GM21515 (cell line): ENCODE measurements around the gene DBNL.
A peak's percentile ranks its signal among the peaks of the same experiment; 100 is the strongest.

Source experiments
- ATAC-seq: cut with Tn5 transposase; IDR thresholded peaks from one replicate; pipeline ENCODE4 v1.9.1; 2021; ENCODE audit not compliant: unreplicated experiment

DBNL gene

GRCh38 chr7:44042221-44042620, 2.3 kb upstream of the DBNL start:
- no peak for ATAC-seq

DNA sequence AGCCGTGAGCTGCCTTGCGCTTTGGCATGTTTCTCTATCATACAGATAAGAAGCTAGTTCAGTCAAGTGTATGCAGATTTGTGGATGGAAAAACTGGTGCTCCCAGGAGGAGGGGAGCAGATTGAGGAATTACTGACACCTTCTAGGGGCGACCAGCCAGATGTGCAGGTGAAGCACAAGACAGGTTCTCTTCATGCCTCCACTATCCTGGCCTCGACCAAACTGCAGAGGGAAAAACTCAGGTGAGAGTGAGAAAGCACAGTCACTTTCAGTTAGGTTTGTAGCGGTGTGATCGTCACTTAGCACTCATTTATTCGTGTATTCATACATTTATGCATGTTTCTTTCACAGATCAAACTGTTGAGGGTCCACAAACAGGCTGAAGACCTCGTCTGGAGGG, 600 bp upstream of the DBNL start:
- no peak for ATAC-seq

DNA sequence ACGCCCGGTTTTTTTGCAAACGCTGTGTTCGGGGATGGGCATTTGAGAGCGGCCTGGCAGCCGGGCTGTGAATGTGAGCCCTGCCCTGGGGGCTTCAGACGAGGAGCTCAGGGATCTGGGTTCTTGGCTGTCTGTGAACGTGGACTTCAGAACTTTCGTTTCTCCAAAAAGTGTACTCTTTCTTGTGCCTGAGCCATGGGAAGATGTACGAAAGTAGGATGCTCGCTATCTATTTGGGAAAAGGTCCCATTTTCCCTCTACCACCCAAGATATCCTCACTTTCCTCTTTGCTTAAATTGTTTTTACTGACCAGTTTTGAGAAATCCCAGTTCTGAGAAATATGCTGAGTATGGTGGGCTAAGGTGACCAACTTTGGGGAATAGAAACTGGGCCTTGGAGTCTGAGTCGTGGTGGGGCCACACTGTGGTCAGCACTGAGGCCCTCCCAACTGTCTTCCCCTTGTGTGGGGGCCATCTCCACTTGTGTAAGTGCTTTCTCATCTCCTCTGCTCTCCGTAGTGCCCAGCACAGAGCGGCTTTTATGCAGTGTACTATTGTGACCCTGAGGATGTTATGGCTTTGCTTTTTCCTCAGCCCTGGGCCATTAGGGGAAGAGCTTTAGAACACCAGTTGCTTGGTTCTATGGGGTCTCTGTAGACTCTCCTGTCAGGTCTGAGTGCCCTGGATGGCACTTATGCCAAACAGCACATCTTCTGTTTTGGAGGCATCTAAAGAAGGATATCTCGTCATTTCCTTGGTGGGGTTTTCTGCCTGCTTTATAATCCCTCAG, 918 bp downstream of the DBNL start:
- peak; percentile 15 for ATAC-seq

GRCh38 chr7:44046321-44047061, 2.0 kb downstream of the DBNL start:
- peak; percentile 49 for ATAC-seq

GRCh38 chr7:44048031-44048795, 3.7 kb downstream of the DBNL start:
- no peak for ATAC-seq

DNA sequence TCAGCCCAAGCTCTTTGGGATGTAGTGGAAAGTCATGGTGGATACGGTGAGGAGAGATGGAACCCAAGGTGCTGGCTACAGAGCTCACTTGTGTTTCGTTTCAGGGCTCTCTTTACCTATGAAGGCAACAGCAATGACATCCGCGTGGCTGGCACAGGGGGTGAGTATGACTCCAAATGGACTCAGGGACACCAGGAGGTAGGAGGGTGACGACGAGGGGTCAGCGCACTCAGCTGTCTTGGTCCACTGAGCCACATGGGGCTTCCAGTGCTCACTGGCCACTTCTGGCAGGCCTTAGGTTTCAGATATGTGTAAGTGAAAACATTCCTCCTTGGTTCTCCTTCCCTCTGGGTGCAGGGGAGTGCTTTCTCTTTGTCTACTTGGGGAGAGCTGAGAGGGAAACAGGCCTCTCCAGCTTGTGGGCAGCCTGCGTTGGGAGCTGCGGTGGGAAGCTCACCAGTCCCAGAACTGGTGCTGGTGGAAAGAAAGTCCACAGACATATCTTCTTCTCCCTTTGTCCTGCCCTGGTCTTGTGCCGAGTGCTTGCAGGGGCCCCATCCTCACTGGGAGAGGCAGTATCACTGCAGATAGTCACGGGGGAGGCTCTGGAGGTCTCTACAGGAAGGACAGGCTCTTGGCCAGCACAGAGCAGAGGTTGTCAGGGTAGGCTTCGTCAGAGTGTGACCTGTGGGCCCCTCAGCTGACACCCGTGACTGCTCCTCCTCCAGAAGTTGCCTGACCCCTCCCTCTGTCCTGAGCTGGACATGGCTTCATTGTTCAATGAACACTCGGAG, 5.8 kb downstream of the DBNL start:
- no peak for ATAC-seq

DNA sequence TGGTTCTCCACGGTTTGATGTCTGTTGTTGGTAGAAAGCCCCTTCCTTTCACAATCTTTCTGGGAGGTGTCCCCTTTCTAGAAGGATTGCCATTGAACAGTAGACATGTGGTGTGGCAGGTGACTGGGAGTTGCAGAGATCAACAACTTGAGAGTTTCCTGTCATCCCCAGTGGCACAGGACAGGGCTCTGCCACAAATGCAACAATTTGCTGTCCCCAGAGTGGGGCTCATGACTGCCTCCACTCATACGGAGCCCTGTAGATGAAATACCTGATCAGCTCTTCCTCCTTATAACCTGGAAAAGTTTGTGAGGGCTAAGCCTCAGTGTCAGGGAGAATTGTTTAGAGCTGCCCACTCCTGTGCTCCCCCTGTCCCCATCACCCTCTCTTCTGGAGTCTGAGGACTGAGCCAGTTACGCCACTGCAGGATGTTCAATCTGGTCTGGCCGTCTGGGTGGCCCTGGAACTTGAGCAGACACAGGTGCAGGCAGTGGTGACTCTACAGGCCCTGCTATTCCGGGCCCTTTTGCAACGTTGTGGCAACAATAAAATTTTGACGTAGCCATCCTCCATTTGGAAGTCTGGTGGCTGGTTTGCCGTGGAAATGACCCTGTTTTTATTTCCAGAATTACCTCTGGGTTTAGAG, 6.5 kb downstream of the DBNL start:
- no peak for ATAC-seq

GRCh38 chr7:44051611-44052220, 7.2 kb downstream of the DBNL start:
- no peak for ATAC-seq

- no peak for ATAC-seq
These were observed 8.4 kb downstream of the DBNL start for GRCh38 chr7:44052771-44053365.

GRCh38 chr7:44056681-44057080, 12.2 kb downstream of the DBNL start:
- no peak for ATAC-seq

DNA sequence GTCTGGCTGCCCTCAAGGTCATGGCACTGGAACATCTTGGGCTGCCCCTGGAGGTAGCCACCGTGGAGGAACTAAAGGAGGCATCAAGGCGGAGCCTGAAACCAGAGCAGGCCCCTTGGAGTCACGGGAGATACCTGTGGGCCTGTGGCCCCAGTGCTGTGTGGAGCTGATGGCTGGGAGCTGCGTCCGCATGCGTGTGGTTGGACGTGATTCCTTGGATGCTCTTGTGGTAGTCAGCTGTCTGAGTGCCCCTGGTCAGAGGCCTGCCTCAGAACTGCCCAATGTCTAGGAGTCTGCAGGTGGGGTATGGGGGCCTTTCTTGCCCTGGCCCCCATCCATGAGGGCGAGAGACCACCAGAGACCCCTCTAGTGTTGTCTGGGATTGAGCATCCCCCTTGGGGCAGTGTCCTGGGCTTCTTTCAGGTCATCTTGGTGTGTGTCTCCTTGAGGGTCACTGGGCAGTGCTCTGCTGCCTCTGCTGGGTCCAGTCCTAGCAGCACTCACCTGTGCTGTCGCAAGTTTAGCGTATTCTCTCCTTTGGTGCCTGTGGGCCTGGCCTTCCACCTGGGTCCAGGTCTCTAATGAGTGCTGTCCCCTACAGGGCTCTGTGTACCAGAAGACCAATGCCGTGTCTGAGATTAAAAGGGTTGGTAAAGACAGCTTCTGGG, 12.8 kb downstream of the DBNL start:
- ATAC-seq = no peak

- no peak for ATAC-seq
These were observed 13.6 kb downstream of the DBNL start for GRCh38 chr7:44057849-44058758.

DNA sequence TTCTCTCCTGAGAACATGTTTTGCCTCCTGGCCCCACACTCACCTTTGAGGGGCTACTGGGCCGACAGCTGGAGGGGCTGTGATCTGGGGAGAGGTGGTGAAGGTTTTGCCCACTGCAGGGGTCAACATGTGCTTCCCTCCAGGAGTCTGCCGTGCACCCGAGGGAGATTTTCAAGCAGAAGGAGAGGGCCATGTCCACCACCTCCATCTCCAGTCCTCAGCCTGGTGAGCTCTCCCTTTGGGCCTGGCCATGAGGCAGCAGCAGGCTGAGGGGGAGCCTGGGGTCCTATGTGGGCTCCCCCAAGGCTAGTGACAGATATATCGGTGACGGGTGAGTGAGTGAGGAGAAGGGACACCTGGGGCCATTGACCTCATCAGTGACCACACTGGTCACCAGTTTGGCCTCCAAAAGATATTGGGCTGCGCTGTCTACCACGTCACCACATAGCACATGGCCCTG, 14.3 kb downstream of the DBNL start:
- ATAC-seq = no peak

- ATAC-seq = no peak
These were observed 15.0 kb downstream of the DBNL start for GRCh38 chr7:44059219-44060090.

DNA sequence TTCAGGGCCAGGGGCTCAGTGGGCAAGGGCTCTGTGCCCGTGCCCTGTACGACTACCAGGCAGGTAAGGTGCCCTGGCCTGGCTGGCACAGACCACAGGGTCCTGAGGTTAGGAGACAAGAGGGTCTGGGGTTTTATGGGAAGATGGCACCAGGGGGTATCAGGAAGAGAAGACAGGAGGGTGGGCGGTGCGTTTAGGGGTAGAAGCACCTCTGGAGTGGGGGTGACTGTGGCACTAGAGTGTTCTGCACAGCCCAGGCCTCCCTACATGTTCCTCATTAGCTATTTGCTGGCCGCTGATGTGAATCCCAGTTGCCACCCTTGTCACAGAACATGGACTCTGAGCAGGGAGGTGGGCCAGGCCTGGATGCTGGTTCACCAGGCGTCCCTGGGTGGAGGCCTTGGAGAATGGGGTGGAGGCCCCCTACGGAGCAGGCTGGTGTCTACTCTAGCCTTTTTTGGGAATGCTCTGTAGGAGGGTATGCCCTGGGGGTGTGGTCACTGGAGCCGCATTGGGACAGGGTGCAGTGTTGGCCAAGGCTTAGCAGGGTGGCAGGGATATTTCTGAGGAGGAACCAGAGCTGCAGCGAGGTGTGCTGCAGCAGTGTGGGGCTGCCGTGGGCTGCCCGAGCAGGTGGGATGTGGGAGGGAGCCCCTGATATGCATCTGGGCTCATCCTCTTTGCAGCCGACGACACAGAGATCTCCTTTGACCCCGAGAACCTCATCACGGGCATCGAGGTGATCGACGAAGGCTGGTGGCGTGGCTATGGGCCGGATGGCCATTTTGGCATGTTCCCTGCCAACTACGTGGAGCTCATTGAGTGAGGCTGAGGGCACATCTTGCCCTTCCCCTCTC, 15.8 kb downstream of the DBNL start:
- no peak for ATAC-seq
